ENCODE measurements around the gene KIF14. TPM values are rescaled to one million over a fixed set of nuclear protein-coding genes. Genes with fewer than 3 reads are reported as not detected.

KIF14 gene
- total and polyA plus RNA-seq, 2 of the 13 experiments (the other 11 are each of a cell fraction or from before 2014, with no cell fraction given) = 3.3 to 11.2 TPM

GRCh38 chr1:200620273-200621131, at the start of gene KIF14 (continued):
- TF ChIP-seq CTCF (CRISPR knock-in tag; IDR thresholded peaks at IDR 0.05) (peak; percentile 7; the same call in 1 of the 2 replicates), SSRP1 (CRISPR knock-in tag; IDR thresholded peaks at IDR 0.05) (no peak), ZNF331 (CRISPR knock-in tag; IDR thresholded peaks at IDR 0.05) (peak; percentile 92), GZF1 (CRISPR knock-in tag; IDR thresholded peaks at IDR 0.05) (0 out of 2 replicates have a peak, but pooled peaks have one; percentile 72), TEAD3 (CRISPR knock-in tag; optimal IDR thresholded peaks at IDR 0.05; ENCODE audit: borderline replicate concordance) (peak; percentile 5), GABPB1 (CRISPR knock-in tag; IDR thresholded peaks at IDR 0.05) (peak; percentile 95), ZNF17 (CRISPR knock-in tag; IDR thresholded peaks at IDR 0.05) (no peak), ATF6 (CRISPR knock-in tag; conservative IDR thresholded peaks at IDR 0.05) (peak; percentile 62; the same call in 1 of the 2 replicates), KAT8 (CRISPR knock-in tag; IDR thresholded peaks at IDR 0.05) (peak; percentile 80), MNT (IDR thresholded peaks at IDR 0.05) (peak; percentile 34; the same call in 1 of the 2 replicates), ZNF891 (CRISPR knock-in tag; IDR thresholded peaks at IDR 0.05) (peak; percentile 35; the same call in 1 of the 2 replicates), NRL (CRISPR knock-in tag; IDR thresholded peaks at IDR 0.05; ENCODE audit: borderline replicate concordance) (peak; percentile 76; the same call in 1 of the 2 replicates), TBX2 (CRISPR knock-in tag; IDR thresholded peaks at IDR 0.05; ENCODE audit: borderline replicate concordance) (peak; percentile 38; the same call in 1 of the 2 replicates), KLF11 (CRISPR knock-in tag; IDR thresholded peaks at IDR 0.05) (peak; percentile 67; the same call in 1 of the 2 replicates), ASH2L (IDR thresholded peaks at IDR 0.05; ENCODE audit: insufficient read length, low read depth, low read length) (peak; percentile 29), SIN3A (IDR thresholded peaks at IDR 0.05; ENCODE audit: borderline replicate concordance, low read depth, low read length) (peak; percentile 93; the same call in 1 of the 2 replicates), ZNF703 (CRISPR knock-in tag; IDR thresholded peaks at IDR 0.05; ENCODE audit: borderline replicate concordance) (no peak), POLR2G (IDR thresholded peaks at IDR 0.05; ENCODE audit: low read depth, low read length) (peak; percentile 53; the same call in 1 of the 2 replicates), SOX5 (CRISPR knock-in tag; IDR thresholded peaks at IDR 0.05; ENCODE audit: borderline replicate concordance) (peak; percentile 33; the same call in 1 of the 2 replicates)
- TF ChIP-seq, protein P1, sequence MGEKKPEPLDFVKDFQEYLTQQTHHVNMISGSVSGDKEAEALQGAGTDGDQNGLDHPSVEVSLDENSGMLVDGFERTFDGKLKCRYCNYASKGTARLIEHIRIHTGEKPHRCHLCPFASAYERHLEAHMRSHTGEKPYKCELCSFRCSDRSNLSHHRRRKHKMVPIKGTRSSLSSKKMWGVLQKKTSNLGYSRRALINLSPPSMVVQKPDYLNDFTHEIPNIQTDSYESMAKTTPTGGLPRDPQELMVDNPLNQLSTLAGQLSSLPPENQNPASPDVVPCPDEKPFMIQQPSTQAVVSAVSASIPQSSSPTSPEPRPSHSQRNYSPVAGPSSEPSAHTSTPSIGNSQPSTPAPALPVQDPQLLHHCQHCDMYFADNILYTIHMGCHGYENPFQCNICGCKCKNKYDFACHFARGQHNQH (CRISPR knock-in tag; IDR thresholded peaks at IDR 0.05) = 0 out of 2 replicates have a peak, but pooled peaks have one; percentile 56
- TF ChIP-seq, protein P2, sequence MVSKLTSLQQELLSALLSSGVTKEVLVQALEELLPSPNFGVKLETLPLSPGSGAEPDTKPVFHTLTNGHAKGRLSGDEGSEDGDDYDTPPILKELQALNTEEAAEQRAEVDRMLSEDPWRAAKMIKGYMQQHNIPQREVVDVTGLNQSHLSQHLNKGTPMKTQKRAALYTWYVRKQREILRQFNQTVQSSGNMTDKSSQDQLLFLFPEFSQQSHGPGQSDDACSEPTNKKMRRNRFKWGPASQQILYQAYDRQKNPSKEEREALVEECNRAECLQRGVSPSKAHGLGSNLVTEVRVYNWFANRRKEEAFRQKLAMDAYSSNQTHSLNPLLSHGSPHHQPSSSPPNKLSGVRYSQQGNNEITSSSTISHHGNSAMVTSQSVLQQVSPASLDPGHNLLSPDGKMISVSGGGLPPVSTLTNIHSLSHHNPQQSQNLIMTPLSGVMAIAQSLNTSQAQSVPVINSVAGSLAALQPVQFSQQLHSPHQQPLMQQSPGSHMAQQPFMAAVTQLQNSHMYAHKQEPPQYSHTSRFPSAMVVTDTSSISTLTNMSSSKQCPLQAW (CRISPR knock-in tag; IDR thresholded peaks at IDR 0.05) = peak; percentile 43; the same call in 1 of the 2 replicates
